Measurements from ENCODE around the gene TLR5.
"Not testable (repeated sequence)": the region's sequence is repeated elsewhere in the genome, so short reads cannot be mapped to it uniquely, and the experiment has no call there.

The TLR5 gene

DNA sequence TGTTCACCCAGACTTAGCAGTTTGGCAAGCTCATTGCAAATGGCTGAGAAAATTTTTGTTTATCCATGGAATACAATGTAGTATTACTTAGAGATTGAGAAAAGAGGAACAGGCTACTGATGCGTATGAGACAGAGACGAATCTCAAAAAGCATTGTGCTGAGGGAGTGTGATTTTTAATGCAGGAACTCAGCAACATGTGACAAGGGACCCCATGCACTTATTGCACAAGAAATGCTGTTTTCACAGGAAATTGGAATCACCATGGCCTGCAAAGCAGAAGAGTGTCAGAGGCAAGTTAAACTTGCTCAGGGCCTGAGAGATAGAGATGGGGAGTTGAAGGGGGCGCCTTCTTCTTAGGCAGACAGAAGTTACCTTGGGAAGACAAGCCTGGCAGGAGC lies 32.6 kb upstream of the TLR5 start:
- Histone ChIP-seq H2AFZ (ENCODE audit: low read depth, low read length) (no peak overlapping the region), H3K4me3 (ENCODE audit: low read length) (no peak overlapping the region), H3K9me3 (ENCODE audit: low read length) (no peaks in the 10 kb centered on the region), H3K27me3 (ENCODE audit: insufficient read depth, low read length) (no peaks in the 10 kb centered on the region), H3K36me3 (ENCODE audit: insufficient read depth, low read length) (no peaks in the 10 kb centered on the region), H3K4me1 (ENCODE audit: insufficient read depth, low read length) (no peaks in the 10 kb centered on the region)

DNA sequence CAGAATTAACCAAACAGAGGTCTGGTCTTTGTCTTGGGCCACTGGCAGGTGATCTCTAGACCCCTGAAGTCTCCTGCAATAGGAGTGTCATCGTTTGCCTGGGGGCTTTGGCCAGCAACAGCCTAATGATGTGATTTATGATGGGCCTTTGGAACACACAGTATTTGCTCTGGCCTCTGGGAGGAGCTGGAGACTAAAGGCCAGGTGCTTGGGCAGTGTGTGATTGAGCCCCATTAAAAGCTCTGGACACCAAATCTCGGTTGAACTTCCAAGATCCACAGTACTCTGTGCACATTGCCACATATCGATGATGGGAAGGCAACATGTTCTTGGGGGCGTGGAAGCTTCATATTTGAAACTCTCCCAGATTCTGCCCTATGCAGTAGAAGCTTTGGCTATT lies 32.0 kb upstream of the TLR5 start:
- H3K4me1 ChIP-seq (ENCODE audit: insufficient read depth, low read length), result no peaks in the 10 kb centered on the region
- no peaks in the 10 kb centered on the region for H3K36me3 ChIP-seq (ENCODE audit: insufficient read depth, low read length)
- H3K9me3 ChIP-seq (ENCODE audit: low read length), result no peaks in the 10 kb centered on the region
- no peak overlapping the region for H2AFZ ChIP-seq (ENCODE audit: low read depth, low read length)
- no peak overlapping the region for H3K4me3 ChIP-seq (ENCODE audit: low read length)
- H3K27me3 ChIP-seq (ENCODE audit: insufficient read depth, low read length), result no peaks in the 10 kb centered on the region

DNA sequence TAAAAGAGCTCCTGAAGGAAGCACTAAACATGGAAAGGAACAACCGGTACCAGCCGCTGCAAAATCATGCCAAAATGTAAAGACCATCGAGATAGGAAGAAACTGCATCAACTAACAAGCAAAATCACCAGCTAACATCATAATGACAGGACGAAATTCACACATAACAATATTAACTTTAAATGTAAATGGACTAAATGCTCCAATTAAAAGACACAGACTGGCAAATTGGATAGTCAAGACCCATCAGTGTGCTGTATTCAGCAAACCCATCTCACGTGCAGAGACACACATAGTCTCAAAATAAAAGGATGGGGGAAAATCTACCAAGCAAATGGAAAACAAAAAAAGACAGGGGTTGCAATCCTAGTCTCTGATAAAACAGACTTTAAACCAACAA lies 26.4 kb upstream of the TLR5 start:
- not testable (repeated sequence) for H3K27me3 ChIP-seq (ENCODE audit: insufficient read depth, low read length); H2AFZ ChIP-seq (ENCODE audit: low read depth, low read length); H3K9me3 ChIP-seq (ENCODE audit: low read length); H3K4me1 ChIP-seq (ENCODE audit: insufficient read depth, low read length); H3K36me3 ChIP-seq (ENCODE audit: insufficient read depth, low read length); H3K4me3 ChIP-seq (ENCODE audit: low read length)

DNA sequence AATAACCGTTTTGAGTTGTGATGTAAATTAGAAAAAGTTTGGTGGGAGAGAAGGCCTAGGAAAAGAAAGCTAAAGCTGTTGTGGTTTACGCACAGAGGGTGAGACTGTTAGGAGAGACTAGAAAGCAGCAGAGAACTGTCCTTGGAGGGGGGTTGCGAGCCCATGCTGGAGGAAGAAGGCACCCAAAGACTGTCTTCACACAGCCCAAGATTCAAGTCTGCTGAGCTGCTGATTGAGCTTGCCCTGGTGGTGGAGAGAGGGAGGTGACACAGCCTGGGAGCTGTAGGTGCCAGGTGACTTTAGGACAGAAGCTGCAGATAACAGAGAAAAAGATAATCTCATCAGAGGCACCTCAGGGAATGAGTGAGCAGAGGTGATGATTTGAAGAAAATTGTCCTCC lies 18.3 kb upstream of the TLR5 start:
- Histone ChIP-seq H3K9me3 (ENCODE audit: low read length) (no peaks in the 10 kb centered on the region), H3K4me1 (ENCODE audit: insufficient read depth, low read length) (no peaks in the 10 kb centered on the region), H2AFZ (ENCODE audit: low read depth, low read length) (no peak overlapping the region)

DNA sequence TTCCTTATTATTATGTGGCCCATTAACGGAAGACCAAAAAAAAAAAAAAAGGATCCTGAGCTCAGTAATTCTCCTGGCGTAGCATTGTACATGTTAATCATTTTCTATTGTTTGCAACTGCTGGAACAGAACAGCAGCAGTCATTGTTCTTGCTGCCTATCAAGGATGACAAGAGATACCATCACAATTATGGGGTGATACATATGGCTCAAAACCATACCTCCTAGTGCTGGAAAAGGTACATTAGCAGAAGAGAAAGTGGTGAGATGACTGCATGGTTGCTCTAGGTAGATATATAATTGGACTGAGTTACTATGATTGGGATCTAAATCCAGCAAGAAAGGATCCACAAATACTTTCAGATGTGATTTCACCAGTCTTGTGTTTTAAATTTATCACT lies 13.3 kb upstream of the TLR5 start:
- Histone ChIP-seq H3K4me3 (ENCODE audit: low read length) (no peak overlapping the region), H3K9me3 (ENCODE audit: low read length) (no peaks in the 10 kb centered on the region)

More for the DNA sequence above, 18.3 kb upstream of the TLR5 start:
- Histone ChIP-seq H3K27me3 (ENCODE audit: insufficient read depth, low read length) (peaks cover 5% of the 10 kb centered on the region), H3K36me3 (ENCODE audit: insufficient read depth, low read length) (no peaks in the 10 kb centered on the region), H3K4me3 (ENCODE audit: low read length) (no peak overlapping the region)

DNA sequence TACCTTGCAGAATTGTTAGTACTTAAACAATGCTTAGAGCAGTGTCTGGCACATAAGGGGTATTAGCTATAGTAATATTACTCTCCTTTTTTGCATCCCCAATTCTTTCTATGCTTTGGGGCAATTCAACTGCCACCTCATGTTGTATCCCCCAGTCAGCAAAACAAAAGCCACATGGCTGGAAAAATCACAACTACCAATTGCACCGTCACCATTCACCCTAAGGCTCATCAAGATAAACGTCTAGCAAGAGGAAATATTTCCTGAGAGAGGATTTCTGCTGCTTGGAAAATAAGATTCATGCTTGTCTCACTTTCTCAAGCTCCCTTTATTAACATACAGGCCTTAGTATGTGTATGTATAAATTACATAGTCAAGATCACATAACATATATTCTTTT lies 12.1 kb upstream of the TLR5 start:
- Histone ChIP-seq H3K27me3 (ENCODE audit: insufficient read depth, low read length) (no peaks in the 10 kb centered on the region), H2AFZ (ENCODE audit: low read depth, low read length) (no peak overlapping the region), H3K9me3 (ENCODE audit: low read length) (no peaks in the 10 kb centered on the region), H3K4me1 (ENCODE audit: insufficient read depth, low read length) (no peaks in the 10 kb centered on the region), H3K36me3 (ENCODE audit: insufficient read depth, low read length) (no peaks in the 10 kb centered on the region), H3K4me3 (ENCODE audit: low read length) (no peak overlapping the region)

More for the DNA sequence above, 13.3 kb upstream of the TLR5 start:
- Histone ChIP-seq H3K27me3 (ENCODE audit: insufficient read depth, low read length) (peaks cover 3% of the 10 kb centered on the region), H3K36me3 (ENCODE audit: insufficient read depth, low read length) (no peaks in the 10 kb centered on the region), H2AFZ (ENCODE audit: low read depth, low read length) (no peak overlapping the region), H3K4me1 (ENCODE audit: insufficient read depth, low read length) (no peaks in the 10 kb centered on the region)

DNA sequence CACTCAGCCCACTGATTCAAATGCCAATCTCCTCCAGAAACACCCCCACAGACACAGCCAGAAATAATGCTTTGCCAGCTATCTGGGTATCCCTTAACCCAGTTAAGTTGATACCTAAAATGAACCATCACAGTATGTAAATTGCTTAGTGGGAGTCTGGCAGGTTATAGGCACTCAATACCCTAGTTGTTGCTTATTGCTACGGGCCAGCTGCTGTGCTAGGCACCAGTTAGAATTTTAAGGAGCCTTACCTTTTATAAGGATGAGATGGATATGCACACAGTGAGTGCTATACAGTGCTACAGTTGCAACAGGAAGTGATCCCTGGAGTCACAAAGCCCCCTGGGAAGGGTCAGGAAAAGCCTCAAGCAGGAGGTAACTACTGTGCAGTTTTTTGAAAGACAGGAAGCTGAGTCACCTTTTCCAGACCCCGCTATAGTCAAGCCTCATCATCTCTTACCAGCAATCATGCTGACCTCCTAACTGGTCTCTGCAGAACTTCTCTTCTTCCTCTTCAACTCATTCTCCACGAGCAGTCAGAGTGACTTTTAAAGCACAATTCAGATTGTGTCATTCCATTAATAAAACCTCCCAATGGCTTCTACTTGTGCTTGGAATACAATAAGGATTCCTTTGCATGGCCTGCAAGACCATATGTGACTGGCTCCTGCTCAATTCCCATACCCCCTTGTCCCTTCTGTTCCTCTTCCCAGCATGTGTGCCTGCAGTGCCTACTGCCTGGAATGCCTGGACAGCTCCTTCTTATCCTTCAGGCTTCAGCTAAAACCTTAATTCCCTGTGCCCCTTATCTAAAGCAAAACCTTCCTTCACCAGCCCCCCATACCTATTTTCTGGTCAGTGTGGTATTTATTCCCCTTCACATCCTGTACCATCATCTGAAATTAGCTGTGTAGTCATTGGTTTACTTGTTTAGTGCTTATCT lies 10.4 kb upstream of the TLR5 start:
- no peaks in the 10 kb centered on the region for H3K27me3 ChIP-seq (ENCODE audit: insufficient read depth, low read length)
- no peaks in the 10 kb centered on the region for H3K4me1 ChIP-seq (ENCODE audit: insufficient read depth, low read length)
- H3K4me3 ChIP-seq (ENCODE audit: low read length), result no peak overlapping the region
- no peak overlapping the region for H2AFZ ChIP-seq (ENCODE audit: low read depth, low read length)
- no peaks in the 10 kb centered on the region for H3K9me3 ChIP-seq (ENCODE audit: low read length)
- H3K36me3 ChIP-seq (ENCODE audit: insufficient read depth, low read length), result no peaks in the 10 kb centered on the region

DNA sequence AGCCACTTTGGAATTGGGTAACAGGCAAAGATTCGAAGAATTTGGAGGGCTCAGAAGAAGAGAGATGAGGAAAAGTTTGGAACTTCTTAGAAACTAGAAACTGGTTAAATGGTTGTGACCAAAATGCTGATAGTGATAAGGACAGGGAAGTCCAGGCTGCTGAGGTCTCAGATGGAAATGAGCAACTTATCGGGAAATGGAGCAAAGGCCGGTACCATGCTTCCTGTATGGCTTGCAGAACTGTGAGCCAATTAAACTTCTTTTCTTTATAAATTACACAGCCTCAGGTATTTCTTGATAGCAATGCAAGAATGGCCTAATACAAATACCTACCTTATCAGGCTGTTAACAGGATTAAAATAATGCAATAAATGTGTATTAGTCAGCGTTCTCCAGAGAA lies 9.4 kb upstream of the TLR5 start:
- Histone ChIP-seq H2AFZ (ENCODE audit: low read depth, low read length) (no peak overlapping the region), H3K36me3 (ENCODE audit: insufficient read depth, low read length) (no peaks in the 10 kb centered on the region), H3K9me3 (ENCODE audit: low read length) (no peaks in the 10 kb centered on the region), H3K4me1 (ENCODE audit: insufficient read depth, low read length) (no peaks in the 10 kb centered on the region), H3K4me3 (ENCODE audit: low read length) (no peak overlapping the region), H3K27me3 (ENCODE audit: insufficient read depth, low read length) (no peaks in the 10 kb centered on the region)

DNA sequence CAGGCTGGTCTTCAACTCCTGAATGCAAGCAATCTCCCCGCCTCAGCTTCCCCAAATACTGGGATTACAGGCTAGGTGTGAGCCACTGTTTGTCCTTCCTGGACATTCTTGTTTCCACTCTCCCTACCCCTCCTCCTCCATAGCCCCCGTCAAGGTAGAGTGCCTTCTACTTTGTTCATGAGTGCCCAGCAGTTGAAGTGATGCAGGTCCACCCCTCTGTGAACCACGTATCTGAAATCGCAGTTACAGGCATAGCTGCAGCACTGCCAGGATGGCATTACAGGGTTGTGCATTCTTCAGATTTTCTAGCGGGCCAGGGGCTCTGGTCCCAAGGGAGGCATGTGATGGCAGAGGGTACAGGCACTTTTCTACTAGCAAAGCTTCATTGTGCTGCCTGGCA lies 7.4 kb upstream of the TLR5 start:
- H2AFZ ChIP-seq (ENCODE audit: low read depth, low read length), result no peak overlapping the region
- H3K4me3 ChIP-seq (ENCODE audit: low read length), result no peak overlapping the region
- H3K4me1 ChIP-seq (ENCODE audit: insufficient read depth, low read length), result no peaks in the 10 kb centered on the region
- H3K27me3 ChIP-seq (ENCODE audit: insufficient read depth, low read length), result no peaks in the 10 kb centered on the region
- H3K36me3 ChIP-seq (ENCODE audit: insufficient read depth, low read length), result no peaks in the 10 kb centered on the region
- H3K9me3 ChIP-seq (ENCODE audit: low read length), result no peaks in the 10 kb centered on the region

DNA sequence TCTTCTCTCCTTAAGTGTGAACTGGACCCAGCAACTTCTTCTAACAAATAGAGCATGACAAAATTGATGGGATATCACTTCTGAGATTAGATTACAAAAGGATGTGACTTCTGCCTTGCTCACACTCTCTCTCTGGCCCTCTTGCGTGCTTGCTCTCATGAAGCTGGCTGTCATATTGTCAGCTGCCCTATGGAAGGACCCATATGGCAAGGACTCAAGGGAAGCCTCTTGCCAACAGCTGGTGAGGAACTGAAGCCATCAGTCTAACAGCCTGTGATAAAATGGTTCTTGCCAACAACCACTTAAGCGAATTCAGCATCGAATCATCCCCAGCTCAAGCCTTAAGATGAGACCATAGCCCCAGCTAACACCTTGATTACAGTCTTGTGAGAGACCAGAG lies 4.8 kb upstream of the TLR5 start:
- no peaks in the 10 kb centered on the region for H3K4me1 ChIP-seq (ENCODE audit: insufficient read depth, low read length)
- no peak overlapping the region for H2AFZ ChIP-seq (ENCODE audit: low read depth, low read length)
- no peak overlapping the region for H3K4me3 ChIP-seq (ENCODE audit: low read length)
- no peaks in the 10 kb centered on the region for H3K27me3 ChIP-seq (ENCODE audit: insufficient read depth, low read length)
- no peaks in the 10 kb centered on the region for H3K9me3 ChIP-seq (ENCODE audit: low read length)
- no peaks in the 10 kb centered on the region for H3K36me3 ChIP-seq (ENCODE audit: insufficient read depth, low read length)

DNA sequence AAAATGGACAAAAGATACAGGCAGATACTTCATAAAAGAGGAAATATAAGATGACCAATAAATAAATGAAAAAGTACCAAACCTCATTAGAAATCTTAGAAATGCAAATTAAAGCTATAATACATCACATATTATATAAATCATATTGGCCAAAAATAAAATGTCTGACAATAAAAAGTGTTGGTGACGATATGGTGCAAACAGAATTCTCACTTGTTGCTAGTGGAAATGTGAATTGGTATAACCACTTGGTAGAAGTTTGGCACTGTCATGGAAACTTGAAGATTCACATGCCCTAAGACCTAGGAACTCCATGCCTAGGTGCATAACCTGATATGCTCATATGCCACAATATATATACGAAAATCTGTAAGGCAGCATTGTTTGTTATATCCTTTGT lies 4.4 kb upstream of the TLR5 start:
- no peaks in the 10 kb centered on the region for H3K4me1 ChIP-seq (ENCODE audit: insufficient read depth, low read length)
- H3K36me3 ChIP-seq (ENCODE audit: insufficient read depth, low read length), result no peaks in the 10 kb centered on the region
- H3K4me3 ChIP-seq (ENCODE audit: low read length), result no peak overlapping the region
- no peak overlapping the region for H2AFZ ChIP-seq (ENCODE audit: low read depth, low read length)
- H3K27me3 ChIP-seq (ENCODE audit: insufficient read depth, low read length), result no peaks in the 10 kb centered on the region
- no peaks in the 10 kb centered on the region for H3K9me3 ChIP-seq (ENCODE audit: low read length)

DNA sequence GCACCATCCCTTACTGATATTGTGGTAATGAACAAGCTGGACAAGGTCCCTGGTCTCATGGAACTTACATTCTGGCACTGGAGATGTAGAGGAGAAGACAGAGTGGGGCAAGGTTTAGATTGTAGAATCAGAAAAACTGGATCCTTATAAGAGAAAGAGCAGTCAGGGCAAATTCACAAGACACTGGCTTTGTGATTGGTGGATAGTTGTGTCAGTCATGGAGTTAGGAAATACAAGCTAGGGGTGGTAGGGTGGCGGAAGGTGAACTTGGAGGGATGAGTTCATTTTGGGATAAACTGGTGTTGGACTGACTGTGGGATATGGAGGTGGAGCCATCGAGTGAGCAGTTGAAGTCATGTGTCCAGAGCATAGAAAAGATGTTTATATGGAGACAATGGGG lies 3.7 kb upstream of the TLR5 start:
- Histone ChIP-seq H3K9me3 (ENCODE audit: low read length) (no peaks in the 10 kb centered on the region), H3K27me3 (ENCODE audit: insufficient read depth, low read length) (no peaks in the 10 kb centered on the region), H3K4me1 (ENCODE audit: insufficient read depth, low read length) (no peaks in the 10 kb centered on the region), H3K4me3 (ENCODE audit: low read length) (no peak overlapping the region), H2AFZ (ENCODE audit: low read depth, low read length) (no peak overlapping the region), H3K36me3 (ENCODE audit: insufficient read depth, low read length) (no peaks in the 10 kb centered on the region)

DNA sequence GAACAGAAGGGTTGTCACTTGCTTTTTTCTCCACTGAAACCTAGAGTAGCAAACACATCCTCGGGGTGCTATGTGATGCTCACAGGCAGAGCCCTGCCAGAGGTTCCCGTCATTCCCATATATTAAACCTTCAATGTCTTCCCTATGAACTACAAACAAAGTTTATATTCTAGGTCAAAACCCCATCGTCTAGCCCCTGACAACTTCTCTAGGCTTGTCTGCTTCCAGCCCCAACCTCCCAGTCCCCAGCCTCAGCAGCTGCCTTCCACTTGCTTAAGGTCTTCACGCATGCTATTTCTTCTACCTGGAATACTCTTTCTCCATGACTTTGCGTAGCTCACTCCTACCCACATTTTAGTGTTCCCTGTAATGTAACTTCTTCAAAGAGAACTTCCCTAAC lies 1.9 kb upstream of the TLR5 start:
- no peaks in the 10 kb centered on the region for H3K36me3 ChIP-seq (ENCODE audit: insufficient read depth, low read length)
- no peak overlapping the region for H3K4me3 ChIP-seq (ENCODE audit: low read length)
- no peaks in the 10 kb centered on the region for H3K9me3 ChIP-seq (ENCODE audit: low read length)
- H2AFZ ChIP-seq (ENCODE audit: low read depth, low read length), result no peak overlapping the region
- no peaks in the 10 kb centered on the region for H3K27me3 ChIP-seq (ENCODE audit: insufficient read depth, low read length)
- H3K4me1 ChIP-seq (ENCODE audit: insufficient read depth, low read length), result no peaks in the 10 kb centered on the region

DNA sequence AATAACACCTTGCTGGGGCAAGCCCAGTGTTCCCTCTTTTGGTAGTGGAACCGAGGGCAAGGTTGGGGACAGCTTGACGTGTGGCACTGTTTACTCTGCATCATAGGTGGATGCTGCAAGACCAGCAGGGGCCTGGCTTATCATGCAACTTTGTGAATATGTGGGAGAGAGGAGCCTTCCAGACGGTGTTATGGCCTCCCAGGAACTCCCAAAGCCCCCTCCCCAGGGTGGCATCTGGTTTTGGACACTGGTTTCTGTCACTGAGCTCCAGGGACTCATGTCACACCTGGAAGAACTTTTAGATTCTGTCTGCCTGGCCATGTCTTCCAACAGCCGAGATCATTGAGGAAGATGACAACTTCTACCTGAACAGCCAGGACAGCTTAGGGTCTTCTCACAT lies 1.4 kb upstream of the TLR5 start:
- H3K36me3 ChIP-seq (ENCODE audit: insufficient read depth, low read length), result no peaks in the 10 kb centered on the region
- H3K4me1 ChIP-seq (ENCODE audit: insufficient read depth, low read length), result no peaks in the 10 kb centered on the region
- H3K9me3 ChIP-seq (ENCODE audit: low read length), result no peaks in the 10 kb centered on the region
- no peak overlapping the region for H2AFZ ChIP-seq (ENCODE audit: low read depth, low read length)
- no peaks in the 10 kb centered on the region for H3K27me3 ChIP-seq (ENCODE audit: insufficient read depth, low read length)
- no peak overlapping the region for H3K4me3 ChIP-seq (ENCODE audit: low read length)

Data from neuron (in vitro differentiated cells).